NT2/D1 (cell line): Measurements from ENCODE around the gene GALP.

Source experiments
- YY1 ChIP-seq: IDR thresholded peaks from 2 replicates; pipeline ENCODE4 v1.6.1; 2011; ENCODE audit not compliant: insufficient read length, insufficient read depth
- ZNF274 ChIP-seq: IDR thresholded peaks from 2 replicates; pipeline ENCODE4 v1.6.1; 2011; ENCODE audit warnings: mild to moderate bottlenecking, low read depth, low read length

- TF ChIP-seq ZNF274 (no peak), YY1 (no peak)
Observed at GRCh38 chr19:56163097-56163496, 12.7 kb upstream of the GALP start.
